Effector CD8-positive, alpha-beta T cell (primary cell): ENCODE measurements around the gene PHYH.
"Not testable (repeated sequence)": the region's sequence is repeated elsewhere in the genome, so short reads cannot be mapped to it uniquely, and the experiment has no call there.

Experiments
- DNase-seq: peaks from one replicate; lab custom pipeline; 2025; lab: John Stamatoyannopoulos, UW

Gene PHYH

DNA sequence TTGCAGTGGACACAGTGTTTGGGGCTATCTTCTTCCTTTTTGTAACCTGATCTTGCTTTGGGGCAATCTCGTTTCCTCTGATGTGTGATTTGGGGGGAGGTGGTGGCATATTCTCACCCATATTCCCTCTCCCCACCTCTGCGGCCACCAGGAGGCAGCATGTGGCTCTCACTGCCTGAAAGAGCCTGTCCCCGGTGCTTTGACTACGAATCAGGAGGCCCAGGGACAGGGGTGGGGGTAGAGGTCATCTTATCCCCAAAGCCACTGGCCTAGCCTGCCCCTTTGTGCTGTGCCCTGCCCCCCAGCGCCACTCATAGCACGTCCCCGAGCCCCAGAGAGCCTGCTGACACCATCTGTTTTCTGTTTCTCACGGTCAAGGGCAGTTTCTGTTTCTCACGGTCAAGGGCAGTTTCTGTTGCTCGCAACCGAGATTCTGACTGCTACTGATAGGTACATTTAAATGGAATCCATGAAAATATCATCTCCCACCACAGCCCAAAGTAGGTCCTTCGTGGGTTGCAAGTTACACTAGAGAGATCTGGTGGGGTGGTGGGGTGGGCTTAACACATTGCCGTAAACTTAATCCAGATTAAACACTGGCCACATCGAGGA, 28.2 kb downstream of the PHYH start:
- DNase-seq: peak; percentile 39

DNA sequence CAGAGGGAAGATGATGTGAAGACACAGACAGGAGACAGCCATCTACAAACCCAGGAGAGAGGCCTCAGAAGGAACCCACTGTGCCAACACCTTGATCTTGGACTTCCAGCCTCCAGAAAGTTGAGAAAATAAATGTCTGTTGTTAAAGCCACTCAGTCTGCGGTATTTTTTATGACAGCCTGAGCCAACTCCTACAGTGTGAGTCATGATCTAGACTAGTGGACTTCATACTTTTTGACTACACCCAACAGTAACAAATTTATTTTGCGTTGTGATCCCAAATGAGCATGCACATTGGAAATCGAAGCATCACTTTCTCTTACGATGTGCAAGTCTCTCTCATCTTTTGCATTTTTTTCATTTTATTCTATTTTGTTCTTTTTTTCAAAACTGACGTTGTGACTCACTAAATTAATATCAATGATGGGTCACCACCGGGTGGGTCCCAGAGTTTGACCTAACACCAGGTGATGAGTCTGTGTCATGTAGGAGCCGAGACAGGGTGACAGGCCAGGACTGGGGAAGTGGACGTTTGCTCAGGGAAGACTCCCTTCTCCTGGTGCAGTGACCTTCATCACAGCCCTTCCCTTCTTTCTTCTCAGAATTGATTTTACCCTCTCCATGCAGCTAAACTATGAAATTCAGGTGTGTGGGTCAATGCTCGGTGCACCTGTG, 28.9 kb downstream of the PHYH start:
- no peak for DNase-seq

DNA sequence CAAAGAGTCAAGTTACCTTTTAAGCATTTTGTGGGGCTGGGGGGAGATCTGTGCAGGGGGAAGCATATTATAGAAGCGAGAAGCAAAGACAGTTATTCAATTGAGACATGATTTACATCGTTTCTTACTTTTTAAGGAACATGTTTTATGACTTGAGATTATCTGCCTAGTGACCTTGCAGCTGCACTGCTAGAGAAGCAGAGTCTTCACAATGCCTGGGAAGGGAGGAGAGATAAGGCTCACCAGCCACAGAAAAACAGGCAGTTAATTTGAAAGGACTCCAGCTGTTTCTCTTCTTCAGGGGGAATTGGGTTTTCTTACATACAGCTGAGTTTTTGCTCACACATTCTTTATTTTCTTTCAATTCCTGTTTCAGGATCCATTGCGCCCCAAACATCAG, 31.0 kb downstream of the PHYH start:
- no peak for DNase-seq

DNA sequence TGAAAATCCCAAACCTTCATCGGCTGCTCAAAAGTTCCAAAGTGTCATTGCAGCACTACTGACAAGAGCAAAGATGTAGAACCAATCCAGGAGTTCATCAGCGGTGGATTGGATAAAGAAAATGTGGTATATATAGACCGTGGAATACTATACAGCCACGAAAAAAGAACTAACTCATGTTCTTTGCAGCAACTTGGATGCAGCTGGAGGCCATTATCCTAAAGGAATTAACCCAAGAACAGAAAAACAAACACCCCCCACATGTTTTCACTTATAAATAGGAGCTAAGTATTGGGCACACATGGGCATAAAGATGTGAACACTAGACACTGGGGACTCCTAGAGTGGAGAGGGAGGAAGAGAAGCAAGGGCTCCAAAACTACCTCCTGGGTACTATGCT, 31.6 kb downstream of the PHYH start:
- DNase-seq: no peak

DNA sequence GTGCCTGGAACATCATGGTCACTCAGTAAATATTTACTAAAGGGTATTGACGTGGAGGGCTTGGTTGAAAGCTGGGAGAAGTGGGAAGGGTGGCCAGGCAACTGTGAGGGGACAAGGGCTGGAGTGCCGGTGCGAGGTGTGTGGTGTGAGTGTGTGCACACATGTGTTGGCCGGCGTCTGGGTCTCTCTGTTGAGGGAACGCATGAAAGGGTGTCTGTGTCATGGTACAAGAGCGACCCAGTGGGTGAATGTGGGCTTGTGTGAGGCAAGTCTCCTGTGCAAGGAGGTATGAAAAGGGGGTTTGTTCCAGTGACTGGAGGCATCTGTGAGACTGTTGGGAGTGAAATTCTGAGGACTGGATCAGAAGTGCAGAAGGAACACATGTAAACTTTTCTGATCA, 36.3 kb downstream of the PHYH start:
- DNase-seq: no peak

DNA sequence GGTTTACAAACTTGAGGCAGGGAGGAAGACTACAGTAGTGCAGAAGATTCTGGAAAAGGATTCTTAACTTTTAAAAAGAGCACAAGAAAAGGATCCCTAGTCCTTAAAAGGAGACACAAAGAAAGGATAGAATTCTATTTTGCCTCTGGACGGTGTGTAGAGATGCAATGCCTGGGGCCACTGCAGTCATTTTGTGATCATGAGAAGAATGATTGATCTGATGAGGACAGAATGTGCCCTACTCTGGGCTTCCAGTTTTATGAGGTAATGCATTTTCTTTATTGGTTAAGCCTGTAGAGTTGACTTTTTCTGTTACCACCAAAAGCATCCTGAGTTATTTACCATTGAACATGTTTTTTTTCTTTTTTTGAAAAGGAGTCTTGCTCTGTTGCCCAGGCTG, 37.4 kb downstream of the PHYH start:
- DNase-seq: no peak

DNA sequence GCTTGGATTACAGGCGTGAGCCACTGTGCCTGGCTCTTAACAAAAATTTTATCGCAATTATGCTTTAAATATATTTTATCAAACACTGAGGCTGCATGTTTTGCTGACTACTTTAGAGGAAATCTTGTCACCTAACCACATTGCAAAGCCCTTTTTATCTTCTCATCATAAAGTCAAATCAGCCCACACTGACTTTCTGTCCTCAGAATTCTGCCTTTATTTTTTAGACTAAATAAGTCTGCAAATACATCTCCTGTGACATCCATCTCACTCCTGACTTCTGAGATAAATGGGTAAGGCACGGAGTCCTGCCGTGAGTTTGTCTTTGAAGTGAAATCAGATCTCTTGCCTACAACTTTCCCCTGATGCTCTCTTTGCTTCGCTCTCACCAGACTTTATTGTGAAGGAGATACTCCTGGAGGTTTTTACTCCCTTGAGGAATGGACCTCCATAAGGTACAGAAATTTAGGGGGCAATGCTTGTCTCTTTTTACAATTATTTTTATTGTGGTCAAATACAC, 42.2 kb downstream of the PHYH start:
- DNase-seq: no peak

DNA sequence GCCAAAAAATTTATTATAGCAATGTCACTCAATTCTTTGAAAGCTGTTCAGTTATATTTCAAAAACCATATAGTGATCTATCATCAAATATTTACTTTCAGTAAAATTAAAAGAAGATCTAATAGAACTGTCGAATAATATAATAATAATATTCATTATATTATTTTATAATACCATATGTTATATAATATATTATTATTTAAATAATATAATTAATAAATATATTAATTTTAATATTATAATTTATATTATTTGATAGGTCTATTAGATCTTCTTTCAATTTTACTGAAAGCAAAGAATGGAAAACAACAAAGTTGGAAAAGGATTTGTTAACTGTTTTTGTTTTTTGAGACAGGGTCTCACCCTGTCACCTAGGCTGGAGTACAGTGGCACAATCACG, 43.2 kb downstream of the PHYH start:
- DNase-seq: no peak

DNA sequence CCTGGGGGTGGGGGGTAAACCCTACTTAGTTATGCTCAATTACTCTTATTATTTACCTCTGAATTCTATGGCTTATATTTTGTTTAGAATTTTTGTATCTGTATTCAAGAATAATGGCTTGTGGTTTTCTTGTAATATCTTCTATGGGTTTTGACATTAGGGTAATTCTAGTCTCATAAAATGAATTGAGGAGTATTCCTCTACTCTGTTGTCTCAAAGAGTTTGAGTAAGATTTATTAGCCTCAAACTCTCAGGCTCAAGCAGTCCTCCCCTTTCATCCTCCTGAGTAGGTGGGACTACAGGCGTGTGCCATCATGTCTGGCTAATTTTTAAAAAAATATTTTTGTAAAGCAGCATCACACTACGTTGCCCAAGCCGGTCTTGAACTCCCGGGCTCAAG, 46.1 kb downstream of the PHYH start:
- no peak for DNase-seq

DNA sequence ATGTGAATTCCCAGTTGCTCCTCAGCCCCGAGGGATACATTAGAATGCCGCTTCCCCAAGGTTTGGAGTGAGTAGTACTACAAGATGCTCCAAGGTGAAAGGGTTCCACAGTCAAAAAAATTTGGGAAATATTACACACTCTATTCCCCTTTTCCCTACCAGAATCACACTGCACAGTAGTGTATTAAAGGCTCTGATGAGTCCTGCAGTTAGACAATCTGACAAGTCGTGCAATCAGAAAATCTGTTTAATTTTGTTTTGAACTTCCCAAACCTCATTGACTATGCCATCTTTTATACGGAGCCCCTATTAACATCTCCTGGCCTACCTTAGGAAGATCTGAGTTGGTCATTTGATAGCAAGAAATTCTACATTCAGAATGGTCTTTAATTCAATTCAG, 52.1 kb downstream of the PHYH start:
- DNase-seq: no peak

DNA sequence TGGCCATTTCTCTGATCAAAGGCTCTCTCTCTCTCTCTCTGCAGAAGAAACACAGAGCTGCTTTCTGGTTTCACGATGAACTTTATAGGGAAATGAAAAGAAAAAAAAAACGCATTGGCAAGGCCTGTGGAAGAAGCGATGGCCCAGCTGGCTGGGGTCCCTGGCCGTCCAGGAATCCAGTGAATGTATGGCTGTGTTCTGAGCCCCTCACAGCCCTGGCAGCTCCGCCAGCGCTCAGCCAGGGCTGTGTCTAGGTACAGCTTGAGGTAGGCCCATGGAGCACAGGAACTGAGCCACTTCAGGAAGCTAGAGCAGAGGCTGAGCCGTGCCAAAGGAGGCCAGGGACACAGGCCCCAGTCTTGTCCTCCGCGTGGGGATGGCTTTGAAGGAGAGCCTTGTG, 52.6 kb downstream of the PHYH start:
- no peak for DNase-seq

DNA sequence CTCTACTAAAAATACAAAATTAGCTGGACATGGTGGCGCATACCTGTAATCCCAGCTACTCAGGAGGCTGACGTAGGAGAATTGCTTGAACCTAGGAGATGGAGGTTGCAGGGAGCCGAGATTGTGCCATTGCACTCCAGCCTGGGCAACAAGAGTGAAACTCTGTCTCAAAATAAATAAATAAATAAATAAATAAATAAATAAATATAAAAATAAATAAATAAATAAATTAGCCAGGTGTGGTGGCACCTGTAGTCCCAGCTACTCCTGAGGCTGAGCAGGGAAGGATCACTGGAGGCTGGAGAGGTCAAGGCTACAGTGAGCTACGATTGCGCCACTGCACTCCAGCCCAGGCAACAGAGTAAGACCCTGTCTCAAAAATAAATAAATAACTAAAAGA, 57.6 kb downstream of the PHYH start:
- not testable (repeated sequence) for DNase-seq

DNA sequence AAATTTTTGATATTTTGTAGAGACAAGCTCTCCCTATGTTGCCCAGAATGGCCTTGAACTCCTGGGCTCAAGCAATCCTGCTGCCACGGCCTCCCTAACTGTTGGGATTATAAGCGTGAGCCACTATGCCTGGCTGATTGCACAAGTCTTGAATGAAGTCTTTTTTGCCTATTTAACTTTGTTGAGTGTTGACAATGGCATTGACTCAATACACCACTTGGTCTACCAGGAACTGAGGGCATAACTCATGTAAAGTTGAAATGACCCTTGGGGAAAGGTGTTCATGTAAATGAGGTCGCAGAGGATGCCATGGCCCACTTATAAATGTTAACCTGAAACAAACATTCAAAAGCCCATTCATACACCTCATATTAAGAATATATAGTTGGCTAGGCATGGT, 58.3 kb downstream of the PHYH start:
- DNase-seq: no peak

DNA sequence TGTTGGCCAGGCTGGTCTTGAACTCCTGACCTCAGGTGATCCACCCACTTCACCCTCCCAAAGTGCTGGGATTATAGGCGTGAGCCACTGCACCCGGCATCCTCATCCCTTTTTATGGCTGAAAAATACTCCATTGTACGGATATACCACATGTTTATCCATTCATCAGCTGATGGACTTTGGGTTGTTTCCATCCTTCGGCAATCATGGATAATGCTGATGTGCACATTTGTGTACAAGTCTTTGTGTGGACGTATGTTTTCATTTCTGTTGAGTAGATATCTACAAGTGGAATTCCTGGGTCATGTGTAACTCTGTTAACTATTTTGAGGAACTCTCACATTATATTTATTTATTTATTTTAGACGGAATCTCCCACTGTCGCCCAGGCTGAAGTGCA, 59.9 kb downstream of the PHYH start:
- DNase-seq: no peak

DNA sequence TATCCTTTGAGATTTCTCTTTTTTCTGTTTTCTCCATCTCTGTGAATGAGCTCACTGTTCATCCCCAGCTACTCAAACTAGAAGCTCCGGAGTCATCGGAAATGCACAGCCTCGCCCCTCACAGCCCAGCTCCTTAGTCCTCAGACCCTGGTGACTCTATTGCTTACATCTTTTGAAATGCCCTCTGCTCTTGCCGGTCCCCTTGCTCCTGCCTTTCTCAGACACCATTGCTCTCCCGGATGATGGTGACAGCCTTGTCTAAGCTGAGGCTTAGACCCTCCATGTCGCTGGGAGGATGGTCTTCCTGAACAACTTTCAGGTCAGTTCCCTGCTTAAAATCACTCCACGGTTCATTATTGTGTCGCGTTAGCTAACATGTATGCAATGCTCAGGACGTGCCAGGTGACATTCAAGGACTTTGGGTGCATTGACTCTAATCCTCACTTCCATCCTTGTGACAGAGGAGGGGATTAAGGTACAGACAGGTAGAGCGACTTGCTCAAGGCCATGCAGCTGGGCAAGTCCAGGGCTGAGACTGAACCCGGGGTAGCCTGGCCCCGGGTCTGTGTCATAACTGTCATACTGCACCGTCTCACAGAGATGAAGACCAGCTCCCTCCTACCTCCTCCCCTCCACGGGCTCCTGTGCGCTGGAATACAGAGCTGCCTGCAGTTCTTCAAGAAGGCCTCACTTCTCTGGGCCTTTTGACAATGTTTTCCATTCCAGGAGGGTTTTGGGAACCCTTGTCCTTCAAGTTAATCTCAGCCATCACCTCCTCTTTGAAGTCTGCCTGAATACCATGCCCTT, 61.4 kb downstream of the PHYH start:
- no peak for DNase-seq

DNA sequence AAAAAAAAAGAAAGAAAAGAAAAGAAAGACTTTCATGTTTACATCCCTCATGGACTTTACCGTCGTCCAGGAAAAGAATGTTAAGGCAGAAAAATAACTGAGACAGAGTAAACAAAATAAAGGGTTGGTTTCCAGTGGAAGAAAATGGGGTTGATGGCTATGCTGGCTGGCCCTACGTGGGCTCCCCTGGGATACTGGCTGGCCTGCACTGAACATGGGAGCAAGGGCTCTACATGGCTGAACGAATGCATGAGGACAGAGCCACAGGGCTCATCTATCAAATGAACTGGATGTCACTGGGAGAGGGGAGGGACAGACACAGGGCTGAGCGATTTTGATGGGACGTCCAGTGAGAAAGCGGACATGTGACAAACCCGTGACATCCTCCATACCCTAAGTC, 63.2 kb downstream of the PHYH start:
- DNase-seq: no peak

DNA sequence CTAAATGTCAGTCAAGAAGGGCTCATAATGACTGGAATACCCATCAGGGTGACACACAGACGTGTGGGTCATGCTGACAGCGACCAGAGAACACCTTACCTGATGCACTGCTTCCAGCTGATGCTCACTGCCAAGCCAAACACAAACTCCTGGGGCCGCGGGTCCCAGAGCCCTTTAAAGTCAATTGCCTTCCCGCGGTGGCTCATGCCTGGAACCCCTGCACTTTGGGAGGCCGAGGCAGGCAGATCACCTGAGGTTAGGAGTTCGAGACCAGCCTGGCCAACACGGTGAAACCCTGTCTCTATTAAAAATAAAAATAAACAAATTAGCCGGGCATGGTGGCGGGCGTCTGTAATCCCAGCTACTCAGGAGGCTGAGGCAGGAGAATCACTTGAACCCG, 65.1 kb downstream of the PHYH start:
- DNase-seq: not testable (repeated sequence)

DNA sequence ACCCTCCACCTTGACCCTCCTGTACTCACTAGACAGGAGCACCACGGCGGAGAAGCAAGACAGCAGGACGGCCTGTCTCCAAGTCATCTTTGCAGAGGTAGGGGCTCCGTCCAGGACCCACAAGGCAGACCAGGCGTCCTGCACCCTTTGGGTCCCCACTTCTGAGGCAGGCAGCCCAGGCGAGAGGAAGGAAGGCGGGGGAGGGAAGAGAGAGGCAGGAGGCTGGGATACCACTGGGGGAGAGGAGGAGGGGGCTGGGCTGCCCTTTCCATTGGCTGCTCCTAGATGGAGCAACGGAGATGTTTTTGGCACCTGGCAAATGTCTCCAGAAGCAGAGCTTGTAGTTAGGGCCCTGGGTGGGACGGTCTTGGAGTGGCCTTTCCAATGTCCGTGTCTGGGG, 65.7 kb downstream of the PHYH start, which contains the start of gene UCMA:
TSS of gene UCMA (minus strand) at position 203 of the 400 bp plus-strand sequence. CDS start at position 87, 116 bp downstream.
- no peak for DNase-seq

DNA sequence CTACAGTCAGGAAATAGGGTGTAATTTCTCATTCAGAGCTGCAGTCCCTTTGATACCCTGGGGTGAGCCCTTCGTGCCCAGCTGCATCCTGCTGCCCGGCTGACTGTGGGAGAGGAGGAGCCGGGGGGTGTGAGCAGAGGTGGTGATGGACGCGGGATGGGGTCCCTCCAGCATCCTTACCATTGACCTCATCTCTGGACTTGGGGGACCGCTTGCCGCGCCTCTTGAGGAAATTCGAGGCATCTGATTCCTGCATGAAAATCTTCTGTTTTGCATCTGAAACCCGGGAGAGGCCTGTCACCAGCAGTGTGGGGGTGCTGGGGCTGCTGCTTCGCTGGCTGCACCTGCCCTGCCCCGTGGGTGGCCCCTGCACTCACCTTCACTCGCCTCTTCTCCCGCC, 66.5 kb downstream of the PHYH start:
- no peak for DNase-seq

DNA sequence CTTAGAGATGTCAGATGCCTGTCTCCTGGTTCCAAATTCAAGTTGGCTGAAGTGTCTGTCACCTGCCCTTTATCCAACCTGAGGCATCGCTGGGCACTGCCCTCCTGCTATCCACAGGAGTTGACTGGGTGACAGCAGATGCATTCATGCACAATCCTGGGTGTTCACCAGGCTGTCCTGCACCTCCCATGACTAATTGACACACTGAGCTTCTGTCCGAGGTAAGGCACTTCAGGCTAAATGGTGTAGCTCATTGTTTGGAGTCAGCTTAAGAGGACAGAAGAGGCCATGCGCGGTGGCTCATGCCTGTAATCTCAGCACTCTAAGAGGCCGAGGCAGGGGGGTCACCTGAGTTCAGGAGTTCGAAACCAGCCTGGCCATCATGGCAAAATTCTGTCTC, 68.1 kb downstream of the PHYH start:
- no peak for DNase-seq

DNA sequence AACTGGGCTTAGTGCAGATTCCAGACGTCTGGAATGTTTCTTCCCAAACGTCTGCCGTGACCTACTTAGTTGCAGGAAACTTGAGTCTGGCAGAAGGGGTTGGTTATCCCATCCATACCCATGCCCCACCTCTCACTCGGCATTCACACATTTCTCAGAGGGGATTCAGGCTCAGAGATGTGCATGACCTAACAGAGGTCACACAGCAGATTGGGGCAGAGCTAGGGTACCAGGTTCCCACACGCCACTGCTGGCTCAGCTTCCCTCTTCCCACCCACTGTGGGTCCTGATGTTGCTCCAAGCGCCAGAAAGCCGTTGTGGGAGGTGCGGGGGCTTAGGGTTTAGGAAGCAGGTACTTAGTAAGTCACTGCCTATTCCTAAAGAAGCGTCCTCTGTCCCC, 68.7 kb downstream of the PHYH start:
- no peak for DNase-seq
